Body of pancreas (tissue), 4 donors: ENCODE results near the gene ZFP1. TPM values are rescaled to one million over a fixed set of nuclear protein-coding genes. Genes with fewer than 3 reads are reported as not detected.

Source experiments
- ATAC-seq: fragments of 150-250 bp; one replicate; pipeline ENCODE4 v1.9.1; 2016
- DNase-seq, 4 donors: peaks; one replicate each; pipeline ENCODE4 v3.0.0-alpha.2; 2019
- H3K27ac ChIP-seq, 4 donors: fragments of 200-600 bp; sonication (generic); 1 replicate in 3 of 4; 2 replicates in 1 of 4; pipeline versions ENCODE4 v1.5.1 to v1.6.1; 2016 to 2019; ENCODE audit warnings: mild to moderate bottlenecking in 1 of 4, mixed read lengths in 1 of 4, moderate library complexity in 1 of 4
- H3K27me3 ChIP-seq, 2 donors: fragments of 200-600 bp; sonication (generic); one replicate each; pipeline ENCODE4 v1.6.0; 2016; ENCODE audit warnings: mild to moderate bottlenecking in 1 of 2
- H3K36me3 ChIP-seq, 2 donors: fragments of 200-600 bp; sonication (generic); replicated peaks in 1 of 2; 2 replicates each; pipeline ENCODE4 v1.5.1; 2016; ENCODE audit warnings: low read depth in 2 of 2; ENCODE audit not compliant: insufficient read depth in 1 of 2
- H3K4me1 ChIP-seq: fragments of 200-600 bp; sonication (generic); one replicate; pipeline ENCODE4 v1.6.0; 2016
- H3K4me3 ChIP-seq, 2 donors: fragments of 200-600 bp; sonication (generic); 1 replicate in 1 of 2; 2 replicates in 1 of 2; pipeline ENCODE4 v1.5.1; 2016 to 2019
- H3K9me3 ChIP-seq, 3 donors: fragments of 200-600 bp; sonication (generic); 1 replicate in 2 of 3; 2 replicates in 1 of 3; pipeline ENCODE4 v1.5.1; 2016
- CTCF ChIP-seq, 7 experiments: fragments of 450-650 bp in 4 of 7; fragments of 200-600 bp in 3 of 7; sonication (generic) in 3 of 7; IDR thresholded peaks; one replicate each; pipeline ENCODE4 v1.5.1; 2016 to 2019; ENCODE audit warnings: antibody characterized with exemption in 7 of 7
- POLR2A ChIP-seq, 3 donors: fragments of 450-650 bp; IDR thresholded peaks; one replicate each; pipeline ENCODE4 v1.6.1; 2016; ENCODE audit warnings: antibody characterized with exemption in 3 of 3, mild to moderate bottlenecking in 2 of 3
- WGBS, 2 donors: methylation state at CpG; one replicate each; pipeline ENCODE4 v1.1.5; 2017; 5-methylcytosine and 5-hydroxymethylcytosine counted together
- intact Hi-C: fragments of 100-400 bp; cut with DNase I; formaldehyde crosslinking; loops from one replicate; pipeline ENCODE4 v1.15.1; 2023
- total RNA-seq, 2 donors: library from RNA; depleted of rRNA; stranded (reverse); fragments of >200 nt; gene quantifications; one replicate each; pipeline ENCODE4 v1.1.0, GENCODE V29; 2016

ZFP1 gene
- total RNA-seq: 1 to 10 TPM; 1.6 to 3.4 TPM

- Histone ChIP-seq H3K27me3 (no peaks in the 10 kb centered on the region), H3K9me3 (no peaks in the 10 kb centered on the region), H3K4me3 (peak within 1 kb of the TSS; percentile 99 to 100), H3K4me1 (no peaks in the 10 kb centered on the region), H3K36me3 (no peaks in the 10 kb centered on the region), H3K27ac (peak within 1 kb of the TSS; percentile 84 to 98 (median 94))
- intact Hi-C loops: no loop called here
- 0 to 1% methylated on average over 23 to 87 of the region's 93 CpGs for WGBS, 2 donors
- peak; percentile 26 to 63 (median 60) for TF ChIP-seq POLR2A (IDR thresholded peaks at IDR 0.05)
- peak in 1 of 7 experiments; percentile 11 for TF ChIP-seq CTCF (IDR thresholded peaks at IDR 0.05)
- ATAC-seq (peak; percentile 97), DNase-seq (peak; percentile 96)
These were observed at the start of gene ZFP1 for GRCh38 chr16:75148311-75149195. Gene ZFP1, plus strand, starts transcription at chr16:75148524. Its CDS starts 4,428 bp downstream, at chr16:75152952.

- peaks cover 36% of the 10 kb centered on the region for H3K4me1 ChIP-seq
- ATAC-seq (no peak), DNase-seq (no peak)
- no peaks in the 10 kb centered on the region for H3K9me3 ChIP-seq
- no peak for TF ChIP-seq POLR2A (IDR thresholded peaks at IDR 0.05)
- TF ChIP-seq CTCF (IDR thresholded peaks at IDR 0.05): no peak
- intact Hi-C loops: loop anchor here (5.0 kb wide), 1 partner anchor 107 kb away; no protein-coding TSS in a partner anchor
- H3K27me3 ChIP-seq: no peaks in the 10 kb centered on the region
- H3K36me3 ChIP-seq: no peaks in the 10 kb centered on the region
- WGBS, 2 donors: 68 to 88% methylated on average over 8 of the region's 8 CpGs
- H3K27ac ChIP-seq: no peak overlapping the region
- no peak overlapping the region for H3K4me3 ChIP-seq
These were observed 49.2 kb upstream of the ZFP1 start for GRCh38 chr16:75099075-75099667.

GRCh38 chr16:75099738-75100602 is 48.4 kb upstream of the ZFP1 start:
- DNase-seq (no peak), ATAC-seq (no peak)
- Histone ChIP-seq H3K36me3 (no peaks in the 10 kb centered on the region), H3K4me1 (peaks cover 36% of the 10 kb centered on the region), H3K27ac (no peak overlapping the region), H3K9me3 (no peaks in the 10 kb centered on the region), H3K27me3 (no peaks in the 10 kb centered on the region), H3K4me3 (no peak overlapping the region)
- intact Hi-C loops: loop anchor here (5.0 kb wide), 1 partner anchor 108 kb away; no protein-coding TSS in a partner anchor
- TF ChIP-seq CTCF (IDR thresholded peaks at IDR 0.05) (no peak), POLR2A (IDR thresholded peaks at IDR 0.05) (no peak)
- 73 to 77% methylated on average over 7 to 16 of the region's 16 CpGs for WGBS, 2 donors

GRCh38 chr16:75100603-75100990 is 47.7 kb upstream of the ZFP1 start:
- Histone ChIP-seq H3K9me3 (no peaks in the 10 kb centered on the region), H3K27me3 (no peaks in the 10 kb centered on the region), H3K36me3 (no peaks in the 10 kb centered on the region), H3K4me1 (peaks cover 36% of the 10 kb centered on the region), H3K4me3 (no peak overlapping the region), H3K27ac (no peak overlapping the region)
- no peak for TF ChIP-seq CTCF (IDR thresholded peaks at IDR 0.05)
- TF ChIP-seq POLR2A (IDR thresholded peaks at IDR 0.05): no peak
- DNase-seq (no peak), ATAC-seq (no peak)
- WGBS, 2 donors: 90 to 95% methylated on average over 3 of the region's 3 CpGs
- intact Hi-C loops: no loop called here
